H54 (cell line): Measurements from ENCODE around the gene NIPAL3.
A peak's percentile ranks its signal among the peaks of the same experiment; 100 is the strongest.

Experiments used
- DNase-seq: peaks from one replicate; pipeline ENCODE4 v3.0.0; 2011; ENCODE audit warnings: low spot score, mixed read lengths; ENCODE audit not compliant: insufficient read length
- FAIRE-seq: peaks from 3 replicates; lab custom pipeline; 2011; peaks lifted over from hg19 to GRCh38; lab: Jason Lieb, UNC
- POLR2A ChIP-seq: IDR thresholded peaks from 2 replicates; pipeline ENCODE4 v1.6.1; 2011; ENCODE audit warnings: low read depth, mild to moderate bottlenecking, low read length

Gene NIPAL3

DNA sequence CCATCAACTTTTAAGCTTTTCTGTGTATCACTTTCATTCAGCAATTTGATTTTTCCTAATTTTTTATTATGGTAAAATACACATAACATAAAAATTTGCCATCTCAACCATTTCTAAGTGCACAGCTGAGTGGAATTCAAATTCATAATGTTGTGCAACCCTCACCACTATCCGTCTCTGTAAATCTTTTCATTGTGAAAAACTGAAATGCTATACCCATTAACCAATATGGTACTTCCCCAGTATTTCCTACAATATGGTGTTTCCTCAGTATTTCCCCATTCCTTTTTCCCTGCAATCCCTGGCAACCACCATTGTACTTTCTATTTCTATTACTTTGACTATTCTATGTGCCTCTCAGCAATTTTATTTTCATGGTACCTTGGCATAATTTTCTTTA is 8.8 kb upstream of the NIPAL3 start:
- DNase-seq (no peak), FAIRE-seq (no peak)
- TF ChIP-seq POLR2A, result no peak

DNA sequence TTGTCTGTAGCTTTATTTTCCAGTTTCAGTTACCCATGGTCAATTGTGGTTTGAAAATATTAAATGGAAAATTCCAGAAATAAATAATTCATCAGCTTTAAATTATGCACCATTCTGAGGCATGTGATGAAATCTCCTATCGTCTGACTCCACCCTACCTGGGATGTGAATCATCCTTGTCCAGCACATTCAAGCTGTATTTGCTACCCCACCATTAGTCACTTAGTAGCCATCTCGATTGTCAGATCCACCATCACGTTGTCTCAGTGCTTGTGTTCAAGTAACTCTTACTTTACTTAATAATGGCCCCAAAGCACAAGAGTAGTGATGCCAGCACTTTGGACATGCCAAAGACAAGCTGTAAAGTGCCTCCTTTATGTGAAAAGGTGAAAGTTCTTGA is 6.1 kb upstream of the NIPAL3 start:
- FAIRE-seq (peak; percentile 93), DNase-seq (no peak)
- no peak for TF ChIP-seq POLR2A

DNA sequence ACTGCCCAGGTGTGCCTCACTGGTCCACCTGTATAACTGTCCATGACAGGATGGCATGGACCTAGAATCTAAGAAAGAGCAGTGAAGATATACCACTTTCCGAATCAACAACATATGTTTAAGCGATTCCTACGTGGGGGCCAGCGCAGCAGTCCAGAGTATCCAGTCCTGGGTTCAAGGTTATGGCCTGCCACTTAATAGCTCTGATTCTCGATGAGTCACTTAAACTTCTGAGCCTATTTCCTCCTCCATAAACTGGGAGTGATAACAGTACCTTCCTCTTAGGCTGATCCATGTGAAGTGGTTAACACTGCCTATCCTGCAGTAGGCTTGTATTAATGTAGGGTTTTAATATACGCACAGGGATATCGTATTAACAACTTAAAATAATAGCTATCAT is 4.9 kb upstream of the NIPAL3 start:
- no peak for TF ChIP-seq POLR2A
- FAIRE-seq (no peak), DNase-seq (no peak)

DNA sequence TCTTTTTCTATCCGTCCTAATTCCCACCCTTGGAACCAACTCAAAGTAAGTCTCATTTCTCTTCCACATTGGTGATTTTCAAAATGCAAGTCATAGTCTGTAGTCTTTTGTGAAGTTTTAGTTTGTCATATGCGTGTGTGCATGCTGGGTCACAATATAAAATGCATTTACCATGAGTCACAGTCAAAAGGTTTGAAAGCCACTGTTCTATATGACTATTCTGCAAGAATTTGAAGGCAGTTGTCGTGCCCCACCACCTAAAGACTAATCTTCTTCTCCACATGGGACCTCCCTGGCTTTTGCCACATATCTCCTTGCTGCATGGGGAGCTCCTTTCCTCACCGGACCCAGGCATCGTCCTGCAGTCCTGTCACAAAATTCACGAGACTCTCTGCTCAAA is 3.6 kb upstream of the NIPAL3 start:
- TF ChIP-seq POLR2A, result no peak
- FAIRE-seq (no peak), DNase-seq (no peak)

DNA sequence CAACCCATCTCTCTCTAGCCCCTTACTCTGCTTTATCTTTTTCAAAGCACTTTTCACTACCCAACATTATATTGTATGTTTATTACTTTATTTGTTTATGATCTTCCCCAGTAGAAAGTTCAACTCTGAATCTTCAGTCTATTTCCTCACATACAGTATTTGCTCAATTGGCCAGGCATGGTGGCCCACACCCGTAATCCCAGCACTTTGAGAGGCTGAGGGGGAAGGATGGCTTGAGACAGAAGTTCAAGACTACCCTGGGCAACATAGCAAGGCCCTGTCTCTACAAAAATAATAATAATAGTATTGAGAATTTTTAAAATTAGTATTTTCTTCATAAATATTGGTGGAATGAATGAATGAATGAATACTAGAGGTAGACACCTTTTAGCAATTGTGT is 3.2 kb upstream of the NIPAL3 start:
- TF ChIP-seq POLR2A, result no peak
- DNase-seq, result no peak
- FAIRE-seq, result no peak

DNA sequence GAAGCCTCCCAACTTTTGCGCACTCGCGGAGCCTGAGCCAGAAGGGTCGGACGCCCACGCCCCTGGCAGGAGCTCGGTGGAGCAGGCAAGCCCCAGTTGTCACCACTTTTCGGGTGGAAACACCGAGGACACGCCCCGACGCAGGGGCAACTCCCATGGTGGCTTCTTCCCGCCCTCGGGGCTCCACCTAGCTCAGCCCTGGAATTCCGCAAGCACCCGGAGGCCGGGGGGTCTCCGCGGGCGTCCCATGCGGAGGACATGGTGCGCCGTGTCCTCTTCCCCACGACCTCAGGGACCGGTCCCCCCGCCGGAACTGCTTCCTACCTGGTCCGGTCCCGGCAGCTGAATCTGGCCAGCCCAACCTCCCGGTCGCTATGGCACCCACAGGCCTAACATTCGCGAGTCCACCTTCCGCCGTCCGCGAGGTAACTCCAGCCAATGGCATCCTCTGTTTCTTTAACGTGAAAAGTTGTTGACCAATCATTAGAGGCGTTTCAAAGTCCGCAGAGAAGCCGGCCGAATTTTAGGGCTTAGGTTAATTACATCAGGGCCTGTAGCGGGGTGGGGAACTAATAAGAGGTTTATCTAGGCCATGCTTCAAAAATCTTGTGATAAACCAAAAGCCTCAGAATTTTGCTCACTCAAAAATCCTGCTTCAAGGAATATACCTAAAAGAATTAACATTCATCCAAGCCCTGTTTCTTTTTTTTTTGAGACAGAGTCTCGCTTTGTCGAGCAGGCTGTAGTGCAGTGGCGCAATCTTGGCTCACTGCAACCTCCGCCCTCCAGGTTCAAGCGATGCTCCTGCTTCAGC is 2.0 kb upstream of the NIPAL3 start, which contains the start of gene STPG1:
TSS of gene STPG1 (minus strand) at position 433 of the 814 bp plus-strand sequence. CDS start 12,394 bp downstream, outside the sequence.
- 0 out of 2 replicates have a peak, but pooled peaks have one; percentile 14 for TF ChIP-seq POLR2A
- FAIRE-seq, result peak; percentile 87
- peak; percentile 45 for DNase-seq

DNA sequence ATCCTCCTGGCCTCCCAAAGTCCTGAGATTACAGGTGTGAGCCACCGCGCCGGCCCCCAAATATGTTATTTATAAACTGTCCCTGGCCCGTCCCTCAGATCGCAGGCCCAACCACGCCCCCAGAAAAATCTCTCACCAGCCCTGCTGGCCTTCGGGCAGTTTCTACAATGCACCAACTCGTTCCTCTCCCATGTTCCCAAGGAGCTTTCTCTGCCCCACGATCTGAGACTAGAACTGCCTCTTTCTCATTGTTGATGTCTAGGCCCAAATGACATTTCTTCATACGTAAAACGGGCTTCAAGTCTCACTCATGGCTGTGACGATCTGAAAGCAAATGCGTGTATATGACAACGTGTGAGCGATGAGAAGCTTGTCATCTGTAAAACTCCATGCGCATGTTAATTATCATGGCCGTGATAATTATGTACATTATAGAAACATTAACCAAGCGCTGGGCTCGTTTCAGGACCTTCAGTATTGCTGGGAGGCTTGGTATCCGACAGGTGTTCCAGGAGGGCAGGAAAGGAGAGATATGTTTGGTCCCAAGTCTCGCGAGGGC is 748 bp upstream of the NIPAL3 start:
- FAIRE-seq (no peak), DNase-seq (no peak)
- TF ChIP-seq POLR2A, result no peak

DNA sequence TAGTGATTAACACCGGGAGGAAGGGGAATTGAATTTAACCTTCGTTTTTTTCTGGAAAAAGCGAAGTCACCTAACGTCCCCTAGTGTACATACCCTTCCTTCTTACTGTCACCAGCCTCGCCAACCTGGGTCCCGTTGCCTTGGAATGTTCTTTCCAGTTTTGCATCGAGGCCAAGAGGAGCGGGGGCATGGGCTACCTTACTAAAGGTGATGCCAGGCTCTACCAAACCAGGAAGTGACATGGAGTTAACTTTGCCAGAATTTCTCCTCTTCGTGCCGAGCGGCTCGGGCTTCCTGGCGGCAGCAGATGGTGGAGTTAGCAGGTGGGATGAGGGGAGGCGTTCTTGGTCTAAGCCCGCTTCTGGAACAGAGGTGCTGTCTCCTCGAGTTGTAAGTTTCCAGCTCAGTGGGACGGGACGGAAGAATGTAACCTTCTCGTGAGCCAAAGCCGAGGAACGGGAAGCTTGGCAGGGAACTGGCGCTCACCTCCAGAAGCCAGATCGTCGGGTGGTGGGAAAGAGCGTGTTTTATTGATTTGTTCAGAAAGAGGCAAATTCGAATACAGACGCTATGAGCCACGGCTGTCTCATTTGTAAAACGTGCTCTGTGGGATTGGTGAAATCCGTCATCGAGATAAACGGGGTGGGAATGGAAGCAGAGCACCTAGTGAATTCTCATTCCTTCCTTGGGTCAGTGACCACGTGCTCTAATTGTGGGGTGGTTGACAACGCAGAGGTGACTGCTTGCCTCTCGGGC is 486 bp downstream of the NIPAL3 start:
- no peak for FAIRE-seq
- DNase-seq, result no peak
- TF ChIP-seq POLR2A, result no peak

DNA sequence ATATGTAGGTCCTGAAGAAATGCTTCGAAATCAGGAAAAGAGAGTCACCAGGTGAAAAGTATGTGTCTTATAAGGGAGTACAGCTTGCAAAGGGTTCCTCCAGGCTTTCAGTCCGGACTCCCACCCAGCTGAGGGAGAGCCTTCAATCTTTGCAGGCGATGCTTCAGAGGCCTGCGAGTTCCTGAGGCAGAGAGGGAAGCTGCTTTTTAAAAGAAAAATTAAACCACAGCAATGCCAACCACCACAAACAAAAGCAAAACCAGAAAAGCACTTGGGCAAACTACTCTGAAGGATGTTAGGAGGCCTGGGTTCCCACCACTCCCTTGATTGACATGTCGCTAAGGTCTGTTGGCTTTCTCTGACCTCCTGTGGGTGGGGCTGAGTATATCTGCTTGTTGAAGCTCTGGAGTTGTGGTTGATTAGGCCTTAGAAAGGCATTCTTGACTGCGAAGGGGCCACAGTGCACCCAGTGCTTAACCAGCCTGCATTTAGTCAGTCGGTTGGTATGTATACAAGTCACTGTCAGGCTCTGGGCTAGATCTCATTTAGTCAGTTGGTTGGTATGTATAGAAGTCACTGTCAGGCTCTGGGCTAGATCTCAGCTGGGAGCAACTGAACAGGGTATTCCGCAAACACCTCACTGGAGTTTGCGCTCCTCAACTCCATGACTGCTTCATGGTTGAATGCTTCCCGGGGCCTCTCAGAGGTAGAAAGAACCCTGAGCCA is 1.2 kb downstream of the NIPAL3 start:
- DNase-seq (peak; percentile 30), FAIRE-seq (peak; percentile 93)
- no peak for TF ChIP-seq POLR2A

DNA sequence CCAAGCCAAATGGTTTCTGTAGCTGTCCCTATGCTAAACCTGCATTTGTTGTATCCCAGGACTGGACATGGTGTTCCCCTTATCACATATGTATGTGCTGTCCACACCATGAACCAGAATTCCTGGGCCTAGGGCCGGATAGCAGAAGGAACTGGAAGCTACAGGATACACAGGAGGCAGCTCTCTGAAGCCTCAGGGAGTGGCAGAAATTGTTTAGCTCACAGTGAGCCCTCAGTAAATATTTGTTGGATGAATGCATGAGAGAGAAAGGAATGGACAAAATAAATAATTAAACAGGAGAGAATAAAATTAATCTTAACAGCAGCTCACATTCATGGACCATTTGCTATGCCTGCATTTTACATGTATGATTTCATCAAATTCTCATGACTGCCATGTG is 2.1 kb downstream of the NIPAL3 start:
- no peak for TF ChIP-seq POLR2A
- DNase-seq (no peak), FAIRE-seq (no peak)

DNA sequence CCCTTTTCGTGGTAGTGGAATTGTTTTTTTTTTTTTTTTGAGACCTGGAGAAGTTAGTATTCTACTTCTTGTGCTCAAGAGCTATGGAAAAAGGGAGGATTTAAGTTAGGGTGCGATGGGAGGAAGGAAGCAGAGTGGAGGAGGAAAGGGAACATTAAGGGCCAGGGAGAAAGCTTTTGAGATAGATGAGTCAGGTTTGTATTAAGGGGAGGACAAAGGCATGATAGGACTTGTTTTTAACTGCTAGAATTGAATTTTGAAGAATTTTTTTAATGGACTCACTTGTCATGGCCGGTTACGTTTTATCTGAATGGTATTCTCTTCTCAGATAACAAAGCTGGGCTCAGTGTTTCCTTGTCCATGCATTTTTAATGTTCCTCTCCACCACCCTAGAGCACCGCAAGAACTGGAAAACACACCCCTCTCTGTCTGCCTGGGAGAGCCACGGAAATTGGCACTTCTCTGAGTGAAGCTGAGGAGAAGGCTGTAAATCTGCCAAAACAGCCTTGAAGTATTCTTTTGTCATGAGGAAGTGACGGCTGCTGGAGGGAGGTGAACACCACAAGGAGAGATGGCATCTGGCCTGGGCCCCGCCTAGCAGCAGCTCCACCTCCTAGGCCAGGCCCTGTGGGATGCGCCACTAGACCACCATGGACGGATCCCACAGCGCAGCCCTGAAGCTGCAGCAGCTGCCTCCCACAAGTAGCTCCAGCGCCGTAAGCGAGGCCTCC is 3.5 kb downstream of the NIPAL3 start:
- no peak for FAIRE-seq
- no peak for DNase-seq

DNA sequence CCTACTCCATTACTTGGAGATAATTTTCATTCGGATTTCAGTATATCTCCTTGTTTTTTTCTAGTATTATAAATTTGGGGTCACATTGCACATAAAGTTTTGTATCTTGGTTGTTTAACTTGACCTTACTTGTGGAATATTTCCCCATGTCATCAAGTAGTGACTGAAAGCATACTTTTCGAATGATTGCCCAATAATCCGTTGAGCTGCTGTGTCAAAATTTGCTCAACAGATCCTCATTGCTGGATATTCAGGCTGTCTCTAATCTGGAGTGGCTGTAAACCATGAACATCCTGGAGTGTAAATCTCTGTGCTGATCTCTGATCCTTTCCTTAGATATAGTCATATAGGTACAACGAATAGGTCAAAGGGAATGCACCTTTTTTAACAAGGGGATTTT is 4.9 kb downstream of the NIPAL3 start:
- FAIRE-seq (no peak), DNase-seq (no peak)
- TF ChIP-seq POLR2A, result no peak

More for the DNA sequence above, 3.5 kb downstream of the NIPAL3 start:
- no peak for TF ChIP-seq POLR2A

DNA sequence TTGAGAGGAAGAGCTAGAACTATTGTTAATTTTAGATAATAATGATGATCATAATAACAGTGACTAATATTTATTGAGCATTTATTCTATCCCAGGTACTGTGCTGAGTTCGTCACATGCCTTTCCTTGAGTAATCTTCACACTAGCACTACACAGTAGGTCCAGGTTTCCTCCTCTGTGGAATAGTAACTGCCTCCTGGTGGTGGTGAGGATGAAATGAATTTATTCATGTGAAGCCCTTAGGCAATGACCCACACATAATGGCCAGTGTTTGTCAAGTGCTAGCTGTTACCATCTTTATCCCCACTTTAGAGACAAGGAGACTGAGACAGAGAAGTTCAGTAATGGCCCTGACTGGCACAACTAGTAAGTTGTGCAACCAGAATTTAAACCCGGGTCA is 5.9 kb downstream of the NIPAL3 start:
- TF ChIP-seq POLR2A, result no peak
- FAIRE-seq, result no peak

More for the DNA sequence above, 5.9 kb downstream of the NIPAL3 start:
- no peak for DNase-seq
